WTC11 (cell line): ENCODE data around the gene FILIP1L. TPM values are rescaled to one million over a fixed set of nuclear protein-coding genes. Genes with fewer than 3 reads are reported as not detected.

Source experiments
- ATAC-seq: fragments of 200-7000 bp; cut with Tn5 transposase; 2 replicates; pipeline ENCODE4 v1.10.0; 2021; ENCODE audit warnings: mild to moderate bottlenecking, moderate library complexity
- CTCF ChIA-PET: fragments of 300-600 bp; sonication (Branson Sonifier 250); formaldehyde crosslinking; loops from one replicate; lab custom pipeline; 2021; ENCODE audit warnings: antibody characterized with exemption; lab: Charles Lee
- POLR2A ChIA-PET: fragments of 350-600 bp; sonication (Branson Sonifier 250); formaldehyde crosslinking; loops from one replicate; lab custom pipeline; 2021; ENCODE audit warnings: antibody characterized with exemption; lab: Charles Lee
- DNase-seq: peaks from one replicate; pipeline ENCODE4 v3.0.0; 2021; ENCODE audit warnings: low spot score
- H3K27ac Mint-ChIP-seq: 2 replicates; pipeline ENCODE4 v1.8.0; 2021; ENCODE audit warnings: mixed read lengths
- H3K27me3 Mint-ChIP-seq: 2 replicates; pipeline ENCODE4 v1.8.0; 2021; ENCODE audit warnings: low read depth, mild to moderate bottlenecking, moderate library complexity, mixed read lengths
- H3K36me3 Mint-ChIP-seq: 2 replicates; pipeline ENCODE4 v1.8.0; 2021; ENCODE audit warnings: mixed read lengths
- H3K4me1 Mint-ChIP-seq: 2 replicates; pipeline ENCODE4 v1.8.0; 2022; ENCODE audit warnings: mixed read lengths
- H3K4me3 Mint-ChIP-seq: 2 replicates; pipeline ENCODE4 v1.8.0; 2021; ENCODE audit warnings: mild to moderate bottlenecking, moderate library complexity, mixed read lengths
- H3K9me3 Mint-ChIP-seq: 2 replicates; pipeline ENCODE4 v1.8.0; 2021; ENCODE audit warnings: mixed read lengths
- ATF1 ChIP-seq: sonication (generic); formaldehyde crosslinking; IDR thresholded peaks from 2 replicates; pipeline ENCODE4 v1.8.1; 2023; ENCODE audit warnings: mild to moderate bottlenecking, moderate library complexity, missing genetic modification reagents
- ATF2 ChIP-seq: sonication (generic); formaldehyde crosslinking; IDR thresholded peaks from 2 replicates; pipeline ENCODE4 v1.8.1; 2022; ENCODE audit warnings: low read depth, missing genetic modification reagents, borderline replicate concordance
- CBFB ChIP-seq: sonication (generic); formaldehyde crosslinking; IDR thresholded peaks from 2 replicates; pipeline ENCODE4 v1.8.1; 2022; ENCODE audit warnings: mild to moderate bottlenecking, low read depth, missing genetic modification reagents
- CREB1 ChIP-seq: sonication (generic); formaldehyde crosslinking; IDR thresholded peaks from 2 replicates; pipeline ENCODE4 v1.8.0; 2023; ENCODE audit warnings: mild to moderate bottlenecking, missing genetic modification reagents
- FOXP4 ChIP-seq: sonication (generic); formaldehyde crosslinking; IDR thresholded peaks from 2 replicates; pipeline ENCODE4 v1.8.0; 2022; ENCODE audit warnings: mild to moderate bottlenecking, missing genetic modification reagents
- GABPB1 ChIP-seq: sonication (generic); formaldehyde crosslinking; IDR thresholded peaks from 2 replicates; pipeline ENCODE4 v1.8.1; 2023; ENCODE audit warnings: mild to moderate bottlenecking, missing genetic modification reagents
- GTF2I ChIP-seq: fragments of 250-450 bp; sonication (Bioruptor Pico); conservative IDR thresholded peaks from 2 replicates; pipeline ENCODE4 v1.4.0; 2021; ENCODE audit warnings: mild to moderate bottlenecking
- NR1H2 ChIP-seq: sonication (generic); formaldehyde crosslinking; IDR thresholded peaks from 2 replicates; pipeline ENCODE4 v1.9.0; 2021; ENCODE audit warnings: mild to moderate bottlenecking, moderate library complexity, missing genetic modification reagents
- SMAD4 ChIP-seq: sonication (generic); formaldehyde crosslinking; IDR thresholded peaks from 2 replicates; pipeline ENCODE4 v1.8.0; 2022; ENCODE audit warnings: mild to moderate bottlenecking, missing genetic modification reagents
- ZNF263 ChIP-seq: sonication (generic); formaldehyde crosslinking; IDR thresholded peaks from 2 replicates; pipeline ENCODE4 v1.8.1; 2022; ENCODE audit warnings: low read depth, mild to moderate bottlenecking, moderate library complexity, missing genetic modification reagents
- ZNF317 ChIP-seq: sonication (generic); formaldehyde crosslinking; IDR thresholded peaks from 2 replicates; pipeline ENCODE4 v1.8.1; 2023; ENCODE audit warnings: low read depth, mild to moderate bottlenecking, moderate library complexity, missing genetic modification reagents, borderline replicate concordance
- ZNF396 ChIP-seq: fragments of 250-450 bp; sonication (Bioruptor Pico); IDR thresholded peaks from 2 replicates; pipeline ENCODE4 v1.8.0; 2021; ENCODE audit warnings: mild to moderate bottlenecking, moderate library complexity, borderline replicate concordance
- total RNA-seq: library from RNA; stranded (reverse); gene quantifications from 3 replicates; pipeline ENCODE4 v1.2.3, GENCODE V29; 2021
- TF ChIP-seq, protein P1 (sequence below): fragments of 250-450 bp; sonication (Bioruptor Pico); conservative IDR thresholded peaks from 2 replicates; pipeline ENCODE4 v1.9.0; 2021; ENCODE audit warnings: mild to moderate bottlenecking

The FILIP1L gene
- total RNA-seq, 1 experiment from 2014 or later: 0.17 TPM

- TF ChIP-seq, protein P1, sequence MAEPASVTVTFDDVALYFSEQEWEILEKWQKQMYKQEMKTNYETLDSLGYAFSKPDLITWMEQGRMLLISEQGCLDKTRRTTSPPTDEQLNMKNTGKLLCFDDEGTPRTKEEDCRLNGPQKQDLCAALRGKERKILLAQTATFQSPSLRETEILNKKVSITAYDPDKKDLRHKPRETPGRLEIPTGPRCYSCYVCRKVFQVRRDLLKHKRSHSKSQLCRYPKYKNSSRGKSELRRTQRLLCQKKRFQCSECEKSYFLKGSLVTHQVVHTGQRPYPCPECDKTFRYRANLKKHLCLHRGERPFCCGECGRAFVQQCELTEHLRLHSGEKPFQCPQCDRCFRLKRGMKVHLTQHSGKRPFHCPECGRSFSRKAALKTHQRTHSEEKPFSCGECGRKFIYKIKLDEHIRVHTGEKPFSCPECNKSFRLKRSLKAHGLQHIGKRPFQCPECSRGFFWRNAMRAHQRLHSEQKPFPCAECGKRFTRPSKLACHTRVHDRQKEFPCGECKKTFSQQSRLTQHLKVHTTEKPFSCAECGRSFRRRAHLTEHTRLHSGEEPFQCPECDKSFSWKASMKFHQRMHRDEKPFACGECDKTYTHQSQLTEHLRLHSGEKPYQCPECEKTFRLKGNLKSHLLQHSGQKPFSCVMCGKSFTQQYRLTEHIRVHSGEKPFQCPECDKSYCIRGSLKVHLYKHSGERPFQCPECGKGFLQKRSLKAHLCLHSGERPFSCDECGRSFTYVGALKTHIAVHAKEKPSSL (CRISPR knock-in tag): no peak
- TF ChIP-seq FOXP4 (CRISPR knock-in tag): no peak
- TF ChIP-seq, all 79 proteins: peak for 0
Measured at GRCh38 chr3:99902091-99902490, 212.2 kb downstream of the FILIP1L start (continued).

GRCh38 chr3:99901200-99901926 is 212.9 kb downstream of the FILIP1L start:
- Mint-ChIP-seq H3K27ac (peak overlapping the region; percentile 7; the same call in 1 of the 2 replicates), H3K4me3 (no peak overlapping the region)
- CTCF ChIA-PET: interaction anchor here (1.4 kb wide), 1 partner anchor 19 kb away, joined by 3 read pairs; no protein-coding TSS in a partner anchor

DNA sequence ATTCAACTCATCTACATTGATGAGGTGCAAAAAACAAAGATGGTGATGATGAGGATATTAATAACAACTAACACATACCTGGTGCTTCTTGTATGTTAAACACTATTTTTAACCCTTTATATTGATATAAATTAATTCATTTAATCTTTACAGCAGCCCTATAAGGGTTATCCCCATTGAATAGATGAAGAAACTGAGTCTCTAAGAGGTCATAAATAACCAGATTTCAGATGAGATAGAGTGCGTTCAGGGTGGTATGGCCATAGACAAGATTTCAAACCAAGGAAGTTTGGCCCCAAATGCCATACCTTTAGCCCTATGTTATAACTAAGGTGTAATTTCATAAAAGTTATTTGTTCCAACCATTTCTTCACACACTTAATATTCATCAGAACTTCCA is 214.1 kb downstream of the FILIP1L start:
- Mint-ChIP-seq H3K36me3 (no peaks in the 10 kb centered on the region), H3K4me1 (peaks cover 42% of the 10 kb centered on the region), H3K9me3 (no peaks in the 10 kb centered on the region), H3K27ac (peak overlapping the region; percentile 51; the same call in 1 of the 2 replicates), H3K4me3 (no peak overlapping the region), H3K27me3 (no peaks in the 10 kb centered on the region)
- ChIA-PET CTCF (no interaction called here), POLR2A (no interaction called here)
- TF ChIP-seq CBFB (CRISPR knock-in tag) (no peak), ATF2 (no peak), ZNF263 (CRISPR knock-in tag) (no peak), ATF1 (CRISPR knock-in tag) (no peak), ZNF317 (CRISPR knock-in tag) (no peak), CREB1 (CRISPR knock-in tag) (no peak), ZNF396 (CRISPR knock-in tag) (no peak)
- ATAC-seq: no peak
- no peak for DNase-seq

More at GRCh38 chr3:99901200-99901926, 212.9 kb downstream of the FILIP1L start:
- Mint-ChIP-seq H3K9me3 (no peaks in the 10 kb centered on the region), H3K36me3 (no peaks in the 10 kb centered on the region), H3K4me1 (peaks cover 31% of the 10 kb centered on the region), H3K27me3 (no peaks in the 10 kb centered on the region)
- TF ChIP-seq SMAD4 (CRISPR knock-in tag) (no peak), GABPB1 (CRISPR knock-in tag) (peak; percentile 40; the same call in 1 of the 2 replicates)
- POLR2A ChIA-PET: no interaction called here
- DNase-seq (no peak), ATAC-seq (no peak)

- TF ChIP-seq GTF2I (CRISPR knock-in tag) (0 out of 2 replicates have a peak, but pooled peaks have one; percentile 38), NR1H2 (no peak)
- Mint-ChIP-seq H3K27me3 (no peaks in the 10 kb centered on the region), H3K36me3 (no peaks in the 10 kb centered on the region), H3K4me3 (no peak overlapping the region), H3K9me3 (no peaks in the 10 kb centered on the region), H3K27ac (no peak overlapping the region), H3K4me1 (peaks cover 40% of the 10 kb centered on the region)
- DNase-seq: no peak
- CTCF ChIA-PET: no interaction called here
- POLR2A ChIA-PET: no interaction called here
- no peak for ATAC-seq
Measured at GRCh38 chr3:99899603-99900002, 214.7 kb downstream of the FILIP1L start.
